HG03571 (cell line): ENCODE results near the gene INSM1.
A peak's percentile ranks its signal among the peaks of the same experiment; 100 is the strongest.
"Not testable (repeated sequence)": the region's sequence is repeated elsewhere in the genome, so short reads cannot be mapped to it uniquely, and the experiment has no call there.

Experiments
- ATAC-seq: cut with Tn5 transposase; IDR thresholded peaks from one replicate; pipeline ENCODE4 v1.9.1; 2021; ENCODE audit not compliant: unreplicated experiment

The INSM1 gene, protein sequence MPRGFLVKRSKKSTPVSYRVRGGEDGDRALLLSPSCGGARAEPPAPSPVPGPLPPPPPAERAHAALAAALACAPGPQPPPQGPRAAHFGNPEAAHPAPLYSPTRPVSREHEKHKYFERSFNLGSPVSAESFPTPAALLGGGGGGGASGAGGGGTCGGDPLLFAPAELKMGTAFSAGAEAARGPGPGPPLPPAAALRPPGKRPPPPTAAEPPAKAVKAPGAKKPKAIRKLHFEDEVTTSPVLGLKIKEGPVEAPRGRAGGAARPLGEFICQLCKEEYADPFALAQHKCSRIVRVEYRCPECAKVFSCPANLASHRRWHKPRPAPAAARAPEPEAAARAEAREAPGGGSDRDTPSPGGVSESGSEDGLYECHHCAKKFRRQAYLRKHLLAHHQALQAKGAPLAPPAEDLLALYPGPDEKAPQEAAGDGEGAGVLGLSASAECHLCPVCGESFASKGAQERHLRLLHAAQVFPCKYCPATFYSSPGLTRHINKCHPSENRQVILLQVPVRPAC

DNA sequence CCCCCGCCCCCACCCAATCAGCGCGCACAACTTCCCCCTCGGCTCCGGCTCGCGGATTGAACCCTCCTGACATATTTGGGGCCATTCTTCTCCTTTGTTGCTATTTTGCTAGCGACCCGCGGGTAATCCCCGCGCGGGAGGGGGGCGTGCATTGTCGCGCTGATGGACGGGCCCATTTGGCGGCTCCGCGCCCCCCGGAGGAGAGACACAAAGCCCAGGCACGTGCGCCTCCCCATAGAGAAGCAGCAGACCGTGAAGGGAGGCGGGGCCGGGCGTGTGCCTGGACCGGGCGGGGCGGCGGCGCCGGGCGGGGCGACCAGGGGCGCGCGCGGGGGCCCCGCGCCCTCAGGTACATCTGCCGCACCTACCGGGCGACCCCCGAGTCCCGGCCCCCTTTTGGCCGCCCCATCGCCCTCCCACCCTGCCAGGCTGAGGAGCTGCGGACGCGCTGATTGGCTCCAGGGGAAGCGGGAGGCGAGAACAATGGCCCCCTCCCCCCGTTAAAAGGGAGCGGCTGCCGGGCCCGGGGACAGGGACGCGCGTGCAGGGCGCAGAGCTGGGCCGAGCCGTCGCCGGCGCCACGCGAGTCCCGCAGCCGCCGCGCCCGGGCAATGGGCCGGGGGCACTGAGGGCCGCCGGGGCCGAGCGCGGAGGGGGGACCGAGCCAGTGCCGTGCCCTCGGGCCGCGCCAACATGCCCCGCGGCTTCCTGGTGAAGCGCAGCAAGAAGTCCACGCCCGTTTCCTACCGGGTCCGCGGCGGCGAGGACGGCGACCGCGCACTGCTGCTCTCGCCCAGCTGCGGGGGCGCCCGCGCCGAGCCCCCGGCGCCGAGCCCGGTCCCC is at the start of gene INSM1:
Gene INSM1 (plus strand): TSS at position 530 of the 843 bp plus-strand sequence. CDS start 164 bp downstream, at position 694.
- no peak for ATAC-seq

DNA sequence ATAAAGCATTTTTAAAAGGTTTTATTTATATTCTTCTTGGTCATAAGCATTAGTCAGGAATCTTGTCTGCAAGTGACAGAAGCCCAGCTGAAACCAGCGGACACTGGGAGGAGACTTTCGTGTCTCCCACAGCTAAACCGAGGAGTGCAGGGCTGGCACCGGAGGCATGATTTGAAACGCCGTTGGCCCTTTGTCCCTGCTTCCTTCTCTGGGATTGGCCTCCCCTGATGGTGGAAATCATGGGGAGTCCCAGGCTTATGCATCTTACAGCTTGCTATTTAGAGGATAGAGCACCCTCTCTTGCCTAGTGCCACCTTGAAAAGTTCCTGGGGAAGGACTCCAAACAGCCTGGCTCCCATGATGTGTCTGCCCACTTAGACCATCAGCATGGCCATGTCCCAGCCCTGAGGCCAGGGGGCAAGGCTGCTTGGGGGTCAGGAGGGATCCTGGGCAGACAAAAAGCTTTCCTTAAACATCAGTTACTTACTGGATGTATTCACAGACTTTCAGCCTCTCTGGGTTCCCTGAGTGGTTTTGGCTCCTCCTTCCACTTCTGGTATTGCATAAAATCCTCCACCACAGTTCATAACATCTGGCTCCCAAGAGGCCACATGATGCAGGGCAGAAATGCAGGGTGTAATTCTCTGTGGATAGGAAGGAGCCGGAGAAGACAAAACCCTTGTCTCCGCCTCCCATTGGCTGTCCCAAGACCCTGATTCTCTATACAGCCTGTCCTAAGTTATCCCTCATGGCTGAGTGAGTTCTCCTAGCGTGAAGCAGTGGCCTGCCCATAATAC is 49.3 kb upstream of the INSM1 start:
- ATAC-seq, result no peak

DNA sequence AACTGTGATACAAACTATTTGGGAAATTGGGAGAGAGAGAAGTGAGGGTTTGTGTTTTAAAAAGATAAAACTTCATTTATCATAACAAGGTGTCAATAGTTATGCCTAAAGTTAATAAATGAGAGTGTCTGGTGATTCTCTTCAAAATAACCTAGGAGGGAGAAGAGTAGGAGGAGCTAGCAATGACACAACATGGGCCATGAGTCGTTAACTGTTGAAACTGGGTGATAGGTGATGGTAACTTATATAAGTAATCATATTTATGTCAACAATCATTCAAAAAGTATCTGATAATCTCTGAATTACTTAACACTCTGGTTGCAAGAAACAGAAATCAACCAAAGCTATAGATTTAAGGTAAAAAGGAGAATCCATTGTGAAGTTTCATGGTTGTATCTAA is 46.8 kb upstream of the INSM1 start:
- no peak for ATAC-seq

DNA sequence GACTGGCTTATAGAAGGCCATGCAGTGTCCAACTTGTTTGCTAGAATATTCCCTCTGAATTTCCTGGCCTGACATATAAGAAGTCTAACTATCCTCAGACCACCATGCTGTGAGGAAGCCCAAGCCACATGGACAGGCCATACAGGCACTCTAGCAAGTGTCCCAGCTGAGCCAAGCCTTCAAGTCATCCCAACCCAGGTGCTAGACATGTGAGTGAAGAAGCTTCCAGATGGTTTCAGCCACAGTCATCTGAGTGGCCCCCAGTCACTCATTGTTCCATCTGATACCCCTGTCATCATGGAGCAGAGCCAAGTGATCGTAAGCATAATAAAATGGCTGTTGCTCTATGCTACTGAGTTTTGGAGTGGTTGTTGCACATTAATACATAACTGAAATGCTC is 46.0 kb upstream of the INSM1 start:
- ATAC-seq, result no peak

DNA sequence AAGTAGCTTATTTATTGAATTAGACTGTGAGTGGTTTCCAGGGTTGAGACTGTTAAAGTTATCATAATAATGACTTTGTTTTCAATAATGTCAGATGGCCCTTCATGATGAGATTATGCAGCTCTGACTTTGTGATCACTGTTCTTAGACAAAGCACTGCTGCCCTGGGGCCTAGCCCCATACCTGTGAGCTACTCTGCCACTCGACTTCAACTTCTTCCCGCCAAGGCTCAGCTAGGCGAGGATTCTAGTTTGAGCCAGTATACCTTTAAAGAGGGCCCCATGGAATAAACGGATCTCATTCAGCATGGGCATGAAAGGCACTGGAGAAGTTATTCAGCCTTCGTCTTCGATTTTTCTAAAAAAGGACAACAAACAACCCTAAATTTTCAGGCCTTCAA is 45.0 kb upstream of the INSM1 start:
- ATAC-seq, result no peak

DNA sequence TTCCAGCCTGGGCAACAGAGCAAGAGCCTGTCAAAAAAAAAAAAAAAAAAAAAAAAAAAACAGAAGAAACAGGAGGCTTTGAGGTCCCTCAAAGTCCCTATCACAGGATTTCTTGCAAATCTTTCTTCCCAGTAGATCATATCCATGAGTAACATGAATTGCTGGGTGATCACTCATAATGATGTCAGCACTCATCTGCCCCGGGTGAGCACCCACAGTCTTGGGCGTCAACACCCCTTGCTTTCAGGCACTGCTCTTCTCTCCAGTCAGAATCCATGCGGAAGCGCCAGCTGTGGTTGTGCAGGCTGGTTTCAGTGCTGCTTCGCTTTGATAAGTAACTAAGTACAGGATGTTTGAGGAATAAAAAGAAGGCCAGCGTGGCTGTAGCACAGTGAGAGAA is 40.2 kb upstream of the INSM1 start:
- no peak for ATAC-seq

DNA sequence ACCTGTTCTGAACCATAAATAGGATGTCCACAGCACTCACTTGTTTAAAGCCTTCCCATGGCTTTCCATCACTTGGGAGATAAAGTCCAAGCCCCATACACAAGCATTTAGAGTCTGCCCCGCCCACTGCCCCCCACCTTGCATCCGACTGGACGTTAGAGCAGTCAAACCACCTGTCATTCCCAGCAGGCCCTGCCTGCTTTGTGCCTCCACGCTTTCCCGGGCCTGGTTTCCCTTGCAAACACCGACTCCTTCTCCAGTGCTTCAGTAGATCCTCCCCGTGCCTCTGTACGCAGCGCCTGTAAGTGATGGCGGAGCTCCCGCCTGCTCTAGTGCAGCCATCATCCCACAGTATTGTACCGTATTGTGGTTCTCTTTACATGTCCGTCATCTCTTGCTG is 38.3 kb upstream of the INSM1 start:
- ATAC-seq, result no peak

DNA sequence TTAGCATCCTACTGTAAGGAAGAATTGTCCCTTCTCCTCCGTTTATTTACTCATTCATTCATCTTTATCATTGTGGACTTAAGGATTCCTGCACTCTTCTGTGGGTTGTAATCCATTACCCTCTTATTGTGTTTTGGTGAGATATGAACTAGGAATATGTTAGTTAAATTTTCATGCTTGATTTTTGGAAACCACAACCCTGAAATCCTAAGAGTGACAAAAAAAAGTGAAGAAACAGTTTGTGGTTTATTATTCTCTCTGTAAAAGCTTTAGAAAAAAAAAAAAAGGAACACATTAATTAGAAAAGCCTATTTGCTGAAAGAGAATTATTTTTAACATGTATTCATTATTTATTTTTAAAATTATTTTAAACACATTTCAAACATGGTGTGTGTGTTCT is 36.7 kb upstream of the INSM1 start:
- ATAC-seq, result no peak

DNA sequence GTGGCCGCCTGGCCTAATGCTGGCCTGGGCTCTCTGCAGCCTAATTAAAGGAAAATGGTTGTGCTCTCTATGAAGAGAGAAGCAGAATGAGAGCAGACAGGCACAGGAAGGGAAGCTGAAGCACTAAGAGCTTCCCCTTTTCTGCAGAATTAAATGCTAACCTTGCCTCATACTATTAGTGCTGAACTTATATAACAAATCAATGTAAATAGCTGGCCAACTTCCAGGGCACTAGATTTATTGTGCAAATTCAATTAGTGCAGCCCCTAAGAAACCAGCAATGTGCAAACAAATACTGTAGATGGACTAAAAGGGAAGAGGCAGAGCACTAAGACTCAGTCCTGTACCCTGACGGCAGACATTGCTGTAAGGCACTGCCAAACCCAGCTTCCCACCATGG is 36.1 kb upstream of the INSM1 start:
- no peak for ATAC-seq

DNA sequence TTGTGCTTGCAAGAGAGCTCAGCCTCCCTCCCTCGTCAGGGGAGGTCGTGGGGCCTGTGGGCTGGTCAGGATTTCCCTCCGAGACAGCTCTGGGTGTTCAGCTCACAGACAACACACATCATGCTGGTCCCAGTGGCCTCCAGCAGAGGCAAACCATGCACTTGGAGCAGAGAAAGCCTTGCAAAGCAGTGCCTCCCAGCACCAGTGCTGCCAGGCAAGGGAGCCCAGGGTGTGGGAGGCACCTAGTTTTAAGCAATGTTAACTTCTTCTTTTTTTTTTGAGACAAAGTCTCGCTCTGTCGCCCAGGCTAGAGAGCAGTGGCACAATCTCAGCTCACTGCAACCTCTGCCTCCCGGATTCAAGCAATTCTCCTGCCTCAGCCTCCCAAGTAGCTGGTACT is 34.0 kb upstream of the INSM1 start:
- no peak for ATAC-seq

DNA sequence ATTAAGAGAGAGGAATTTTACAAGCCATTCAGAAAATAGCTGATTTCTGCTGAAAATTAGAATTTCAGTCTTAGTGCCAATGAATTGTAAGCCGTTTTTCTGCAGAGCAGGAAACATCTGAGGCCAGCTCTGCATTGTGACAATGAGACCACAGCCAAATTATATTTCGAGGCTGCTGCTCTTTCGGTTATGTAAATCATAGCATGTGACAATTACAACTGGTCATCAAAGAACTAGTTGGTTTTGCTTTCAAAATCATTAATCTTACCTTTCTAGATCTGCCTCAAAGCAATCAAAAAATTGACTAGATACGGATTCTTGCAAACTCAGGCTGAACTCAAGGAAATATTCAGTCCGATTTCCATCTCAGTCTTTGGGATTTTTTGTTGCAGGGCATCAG is 33.4 kb upstream of the INSM1 start:
- ATAC-seq, result peak; percentile 94

DNA sequence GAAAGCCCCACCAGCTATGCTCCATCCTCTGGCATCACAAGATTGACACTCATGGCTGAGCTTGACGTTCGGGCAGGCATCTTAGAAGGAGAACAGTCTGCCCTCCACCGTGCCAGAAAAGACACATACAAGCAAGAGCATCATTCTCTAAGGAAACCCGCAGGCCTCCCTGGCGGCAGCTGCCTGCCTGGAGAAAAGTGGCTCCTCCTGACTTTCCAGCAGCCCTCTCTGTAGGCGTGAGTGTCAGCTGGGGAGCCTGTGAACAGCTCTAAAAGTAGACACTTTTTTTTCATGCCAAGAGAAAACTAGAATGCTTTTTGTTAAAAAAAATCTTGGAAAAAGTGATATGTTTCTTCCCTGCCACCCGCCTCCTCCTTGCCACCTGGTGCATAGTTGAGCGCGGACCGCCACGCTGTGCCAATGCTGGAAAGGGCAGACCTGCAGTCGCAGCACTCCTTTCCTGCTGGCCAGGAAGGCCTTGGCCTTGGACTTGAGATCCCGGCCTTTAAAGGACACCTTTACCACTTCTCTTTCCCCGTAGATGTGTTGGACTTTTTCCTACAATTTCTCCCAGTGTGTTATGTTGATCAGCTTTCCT is 29.7 kb upstream of the INSM1 start:
- ATAC-seq, result no peak

DNA sequence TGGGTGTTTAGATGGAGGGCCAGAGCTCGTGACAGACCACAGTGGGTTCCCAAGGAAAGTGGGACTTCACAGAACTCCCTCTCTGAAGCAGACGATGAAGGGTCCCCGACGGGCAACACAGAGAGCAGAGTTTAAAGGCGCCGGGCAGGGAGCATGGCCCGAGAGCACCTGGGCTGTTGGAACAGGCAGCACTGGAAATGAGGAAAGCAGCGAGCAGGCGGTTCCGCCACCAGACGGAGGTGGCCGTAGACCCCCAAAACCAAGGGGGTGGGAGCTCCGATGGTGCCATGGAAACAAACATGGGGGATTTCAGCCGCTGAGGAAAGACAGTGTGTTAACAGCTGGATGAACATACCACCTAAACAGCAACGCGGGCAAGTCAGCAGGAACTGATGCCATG is 27.5 kb upstream of the INSM1 start:
- no peak for ATAC-seq

DNA sequence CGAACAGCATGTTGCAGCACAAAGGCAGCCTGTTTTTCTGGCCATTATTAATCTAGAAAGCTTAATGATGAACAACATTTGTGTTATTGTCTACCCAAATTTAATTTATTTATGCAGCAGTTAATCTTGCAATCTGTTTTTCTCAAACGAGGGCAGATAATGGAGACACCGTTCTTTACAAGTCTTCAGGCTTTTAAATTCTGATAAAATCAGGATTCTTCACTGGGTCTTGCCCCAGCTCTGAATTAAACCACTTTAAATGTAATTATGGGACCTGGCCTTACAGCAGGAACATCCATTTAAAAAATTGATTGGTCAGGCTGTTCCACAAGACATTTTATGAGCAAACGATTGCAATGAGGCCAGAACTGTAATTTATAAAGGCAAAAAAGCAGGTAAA is 26.5 kb upstream of the INSM1 start:
- no peak for ATAC-seq

DNA sequence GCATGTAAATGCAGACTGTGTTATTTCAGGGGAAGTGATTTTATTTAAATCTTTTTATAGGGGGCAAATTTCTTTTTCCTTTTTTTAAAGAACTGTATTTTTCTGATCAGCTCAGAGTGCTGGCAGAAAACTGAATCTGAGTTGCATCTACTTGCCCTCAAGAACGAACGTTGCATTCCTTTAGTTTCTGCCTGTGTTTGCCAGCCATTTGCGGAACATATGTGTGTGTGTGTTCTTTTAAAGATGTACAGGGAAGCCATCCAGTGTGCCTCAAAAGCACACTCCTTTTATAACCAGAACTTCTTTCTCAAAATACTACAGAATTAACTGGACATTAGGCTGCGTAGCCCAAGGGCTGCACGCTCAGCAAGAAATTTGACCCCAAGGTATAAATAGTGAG is 25.8 kb upstream of the INSM1 start:
- no peak for ATAC-seq

DNA sequence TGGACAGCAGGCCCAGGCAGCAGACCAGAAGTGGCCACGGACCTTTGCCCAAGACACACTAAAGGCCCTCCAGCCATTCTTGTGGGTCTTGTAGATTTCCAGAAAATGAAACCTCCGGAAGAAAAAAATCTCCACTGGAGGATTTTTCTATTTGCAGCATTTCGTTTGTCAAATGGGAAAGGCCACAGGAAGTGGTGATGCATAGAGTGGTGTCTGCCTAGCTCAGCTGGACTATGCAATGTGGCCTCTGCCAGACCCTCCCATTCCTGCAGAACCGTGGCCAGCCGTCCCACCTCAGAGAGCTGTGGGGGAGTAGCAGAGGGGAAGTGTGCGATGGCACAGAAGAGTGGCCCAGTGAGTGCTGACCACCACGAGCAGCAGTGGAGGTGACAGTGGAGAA is 24.0 kb upstream of the INSM1 start:
- ATAC-seq, result no peak

DNA sequence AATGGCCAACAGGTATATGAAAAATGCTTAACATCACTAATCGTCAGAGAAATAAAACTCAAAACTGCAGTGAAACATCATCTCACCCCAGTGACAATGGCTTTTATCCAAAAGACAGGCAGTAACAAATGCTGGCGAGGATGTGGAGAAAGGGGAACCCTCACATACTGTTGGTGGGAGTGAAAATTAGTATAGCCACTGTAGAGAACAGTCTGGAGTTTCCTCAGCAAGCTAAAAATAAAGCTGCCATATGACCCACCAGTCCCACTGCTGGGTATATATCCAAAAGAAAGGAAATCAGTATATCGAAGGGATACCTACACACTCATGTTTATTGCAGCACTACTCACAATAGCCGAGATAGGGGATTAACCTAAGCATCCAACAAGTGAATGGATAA is 23.4 kb upstream of the INSM1 start:
- no peak for ATAC-seq

DNA sequence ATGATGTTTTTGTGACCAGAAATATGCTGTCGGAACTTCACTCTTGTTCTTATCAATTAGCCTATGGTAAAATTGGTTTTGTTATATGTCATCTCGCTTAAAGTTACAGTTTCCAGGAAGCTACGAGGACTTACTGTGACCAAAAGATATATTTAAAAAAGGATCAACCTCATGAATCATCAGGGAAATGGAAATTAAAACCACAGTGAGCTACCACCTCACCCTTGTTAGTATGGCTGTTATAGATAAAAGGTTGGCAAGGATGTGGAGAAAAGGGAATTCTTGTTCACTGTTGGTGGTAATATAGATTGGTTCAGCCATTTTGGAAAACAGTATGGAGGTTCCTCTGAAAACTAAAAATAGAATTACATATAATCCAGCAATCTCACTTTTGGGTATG is 14.3 kb upstream of the INSM1 start:
- no peak for ATAC-seq

DNA sequence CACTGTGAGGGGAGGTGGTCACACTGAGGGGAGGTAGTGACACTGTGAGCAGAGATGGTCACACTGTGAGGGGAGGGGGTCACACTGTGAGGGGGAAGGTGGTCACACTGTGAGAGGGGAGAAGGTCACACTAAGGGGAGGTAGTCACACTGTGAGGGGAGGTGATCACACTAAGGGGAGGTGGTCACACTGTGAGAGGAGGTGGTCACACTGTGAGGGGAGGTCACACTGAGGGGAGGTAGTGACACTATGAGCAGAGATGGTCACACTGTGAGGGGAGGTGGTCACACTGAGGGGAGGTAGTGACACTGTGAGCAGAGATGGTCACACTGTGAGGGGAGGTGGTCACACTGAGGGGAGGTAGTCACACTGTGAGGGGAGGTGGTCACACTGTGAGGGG is 12.4 kb upstream of the INSM1 start:
- ATAC-seq, result not testable (repeated sequence)

DNA sequence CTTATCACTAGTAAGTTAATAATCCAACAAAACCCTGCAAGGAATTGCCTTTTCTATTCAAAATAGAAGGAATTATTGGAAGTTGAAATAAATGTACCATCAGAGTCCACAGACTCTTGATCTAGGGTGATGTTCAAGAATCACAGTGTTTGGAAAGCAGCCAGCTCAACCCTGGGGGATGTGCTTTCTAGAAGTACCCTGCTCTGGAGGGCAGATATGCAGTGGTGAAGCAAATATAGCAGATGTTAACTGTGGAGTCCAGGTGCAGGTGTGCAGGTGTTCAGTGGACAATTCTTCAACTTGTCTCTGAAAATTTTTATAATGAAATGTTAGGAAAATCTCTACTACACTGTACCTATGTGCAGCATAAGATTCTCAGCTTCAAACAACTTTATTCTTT is 9.1 kb upstream of the INSM1 start:
- no peak for ATAC-seq

DNA sequence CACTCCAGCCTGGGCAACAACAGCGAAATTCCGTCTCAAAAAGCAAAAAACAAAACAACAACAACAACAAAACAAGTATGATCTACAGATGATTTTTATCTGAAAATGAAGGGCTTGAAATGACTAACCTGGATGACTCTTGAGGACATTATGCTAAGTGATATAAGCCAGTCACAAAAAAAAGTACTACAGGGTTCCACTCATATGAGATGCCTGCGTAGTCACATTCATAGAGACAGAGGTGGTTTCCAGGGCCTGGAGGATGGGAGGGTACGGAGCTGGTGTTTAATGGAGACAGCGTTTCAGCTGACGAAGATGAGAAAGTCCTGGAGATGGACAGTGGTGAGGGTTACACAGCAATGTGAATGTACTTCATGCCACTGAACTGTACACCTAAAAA is 8.3 kb upstream of the INSM1 start:
- ATAC-seq, result no peak
